Right lobe of liver (tissue), 4 donors: ENCODE results near the gene NEURL1.

Experiments
- CTCF ChIP-seq, 4 donors: fragments of 200-600 bp in 3 of 4; fragments of 450-650 bp in 1 of 4; IDR thresholded peaks; one replicate each; pipeline versions ENCODE4 v1.5.1 to v1.8.0; 2016 to 2022; ENCODE audit warnings: antibody characterized with exemption in 4 of 4, mild to moderate bottlenecking in 2 of 4
- POLR2A ChIP-seq: fragments of 450-650 bp; IDR thresholded peaks from one replicate; pipeline ENCODE4 v1.6.1; 2017; ENCODE audit warnings: antibody characterized with exemption, mild to moderate bottlenecking
- donor health status: DM: no; HTN: no; CAD: no.
- donor health status: DM: no; HTN: no; CAD: no.
- donor health status: DM: no; HTN: yes; CAD: no.

DNA sequence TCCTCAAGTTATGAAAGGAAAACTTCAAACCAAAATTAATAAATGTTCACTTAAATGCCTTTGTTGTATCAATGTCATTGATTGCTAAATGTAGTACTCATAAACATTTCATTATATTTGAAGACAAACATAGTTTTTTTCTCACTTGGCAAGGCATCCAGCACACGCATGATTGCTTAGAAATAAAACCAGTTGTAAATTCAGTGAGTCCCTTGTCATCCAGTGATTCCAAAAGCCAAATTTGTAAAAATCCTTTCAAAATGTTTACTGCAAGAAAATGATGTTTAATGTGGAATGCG is 6.1 kb upstream of the NEURL1 start:
- no peak for TF ChIP-seq CTCF (IDR thresholded peaks at IDR 0.05)
- no peak for TF ChIP-seq POLR2A
